ENCODE results near the gene SMIM3. TPM values are rescaled to one million over a fixed set of nuclear protein-coding genes. Genes with fewer than 3 reads are reported as not detected.

SMIM3 gene
- total RNA-seq, 1 donor = 41.5 TPM

GRCh38 chr5:150765799-150766169 is 12.8 kb upstream of the SMIM3 start:
- TF ChIP-seq CTCF (IDR thresholded peaks at IDR 0.05; ENCODE audit: insufficient read depth, low read depth, low read length) = no peak
- no peak for DNase-seq (ENCODE audit: low read depth)
- no peak overlapping the region for H3K4me3 ChIP-seq (ENCODE audit: low read depth, low read length)

DNA sequence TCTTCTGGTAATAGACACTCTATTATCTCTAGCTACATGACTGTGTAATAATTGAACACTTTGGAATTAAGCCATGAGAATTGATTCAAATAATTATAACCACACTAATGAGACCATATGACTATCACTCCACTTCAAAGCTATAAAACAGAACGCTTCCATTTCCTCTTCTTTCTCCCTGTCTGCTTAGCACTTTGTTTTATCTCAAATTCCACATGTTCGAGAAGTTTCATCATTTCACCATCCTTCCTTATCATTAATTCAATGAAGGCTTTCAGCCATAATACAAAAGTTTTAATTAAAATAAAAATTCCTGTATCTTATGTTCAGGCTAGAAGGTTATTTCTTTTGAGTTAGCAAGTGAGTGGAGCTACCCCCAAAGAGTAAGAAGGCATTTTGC is 12.3 kb upstream of the SMIM3 start:
- no peak for TF ChIP-seq CTCF (IDR thresholded peaks at IDR 0.05; ENCODE audit: insufficient read depth, low read depth, low read length)
- no peak for DNase-seq (ENCODE audit: low read depth)
- H3K4me3 ChIP-seq (ENCODE audit: low read depth, low read length) = no peak overlapping the region

GRCh38 chr5:150771034-150771795 is 7.3 kb upstream of the SMIM3 start:
- TF ChIP-seq CTCF (IDR thresholded peaks at IDR 0.05; ENCODE audit: insufficient read depth, low read depth, low read length) = no peak
- no peak for DNase-seq (ENCODE audit: low read depth)
- H3K4me3 ChIP-seq (ENCODE audit: low read depth, low read length) = no peak overlapping the region

DNA sequence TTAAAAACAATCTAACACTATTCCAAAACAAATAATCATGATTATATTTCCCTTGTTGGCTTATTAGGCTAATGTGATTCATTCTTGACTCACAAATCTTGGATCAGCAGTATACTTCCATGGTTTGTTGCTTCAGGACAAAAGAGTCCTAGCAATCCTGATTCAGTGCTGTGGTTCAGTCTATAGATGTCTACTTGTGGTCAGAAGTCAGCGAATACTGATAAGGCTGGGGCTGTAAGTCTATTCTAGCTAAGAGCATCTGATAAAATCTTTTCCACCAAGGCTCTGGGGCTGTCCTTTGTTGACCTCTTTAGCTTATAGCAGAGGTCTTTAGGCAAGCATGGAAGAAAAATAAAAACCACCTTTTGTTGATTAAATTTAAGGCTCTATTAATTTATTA is 4.4 kb upstream of the SMIM3 start:
- no peak overlapping the region for H3K4me3 ChIP-seq (ENCODE audit: low read depth, low read length)
- DNase-seq (ENCODE audit: low read depth) = peak; percentile 86

DNA sequence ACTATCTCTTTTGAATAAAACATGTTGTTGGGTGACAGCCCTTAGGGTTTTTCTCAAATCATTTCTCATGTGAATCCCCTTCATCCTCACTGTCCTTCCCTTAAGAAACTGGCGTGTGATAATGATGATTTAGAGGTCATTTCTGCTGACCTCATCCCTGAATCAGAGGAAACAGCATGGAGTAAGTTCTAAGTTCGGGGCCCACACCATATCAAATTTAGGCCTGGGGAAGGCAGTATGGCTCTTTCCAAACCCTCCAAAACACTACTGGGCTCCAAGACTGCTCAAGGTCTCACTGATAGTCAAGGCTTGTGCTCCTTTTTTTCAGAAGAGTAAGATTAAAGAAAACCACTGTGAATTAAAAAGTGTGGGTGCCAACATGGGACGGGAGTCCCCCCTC is 872 bp upstream of the SMIM3 start:
- H3K4me3 ChIP-seq (ENCODE audit: low read depth, low read length) = peak overlapping the region; percentile 95
- TF ChIP-seq CTCF (IDR thresholded peaks at IDR 0.05; ENCODE audit: insufficient read depth, low read depth, low read length) = no peak
- DNase-seq (ENCODE audit: low read depth) = no peak

More for the DNA sequence above, 4.4 kb upstream of the SMIM3 start:
- TF ChIP-seq CTCF (IDR thresholded peaks at IDR 0.05; ENCODE audit: insufficient read depth, low read depth, low read length) = no peak

GRCh38 chr5:150778088-150778516 is 455 bp upstream of the SMIM3 start:
- TF ChIP-seq CTCF (IDR thresholded peaks at IDR 0.05; ENCODE audit: insufficient read depth, low read depth, low read length) = no peak
- H3K4me3 ChIP-seq (ENCODE audit: low read depth, low read length) = peak overlapping the region; percentile 95
- no peak for DNase-seq (ENCODE audit: low read depth)
